Adrenal gland (tissue), 5 donors: ENCODE data around the gene TMEM163.
"Not testable (repeated sequence)": the region's sequence is repeated elsewhere in the genome, so short reads cannot be mapped to it uniquely, and the experiment has no call there.

Source experiments
- POLR2A ChIP-seq, 2 donors: fragments of 450-650 bp; IDR thresholded peaks; one replicate each; pipeline ENCODE4 v1.6.1; 2017; ENCODE audit warnings: antibody characterized with exemption in 2 of 2, mild to moderate bottlenecking in 2 of 2, moderate library complexity in 1 of 2
- TF ChIP-seq, protein P1 (sequence below), 6 experiments: fragments of 450-650 bp in 4 of 6; fragments of 200-600 bp in 2 of 6; sonication (generic) in 1 of 6; IDR thresholded peaks; 1 replicate in 5 of 6; 2 replicates in 1 of 6; pipeline versions ENCODE4 v1.5.1 to v1.8.0; 2016 to 2021; ENCODE audit warnings: antibody characterized with exemption in 6 of 6, mild to moderate bottlenecking in 2 of 6, moderate library complexity in 1 of 6
- donor health status: DM: no; HTN: no; CAD: no.

DNA sequence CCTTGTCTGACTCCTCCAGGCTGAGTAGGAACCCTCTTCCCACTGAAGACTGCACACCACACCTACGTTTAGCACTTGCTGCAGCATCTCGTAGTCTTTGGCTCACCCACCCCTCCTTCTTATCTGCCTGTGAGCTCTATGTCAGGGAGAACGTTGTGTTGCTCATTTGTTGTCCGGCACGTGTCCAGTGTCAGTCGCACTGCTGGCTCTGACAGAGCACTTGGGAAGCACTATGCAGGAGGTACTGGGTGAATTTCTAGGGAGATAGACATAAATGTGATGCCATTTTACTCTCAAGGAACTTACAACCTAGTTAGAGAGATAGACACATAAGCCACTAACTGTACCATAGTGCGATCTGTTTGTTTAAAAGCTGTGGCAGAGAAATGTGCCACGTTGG, 241.8 kb downstream of the TMEM163 start:
- TF ChIP-seq, protein P1, sequence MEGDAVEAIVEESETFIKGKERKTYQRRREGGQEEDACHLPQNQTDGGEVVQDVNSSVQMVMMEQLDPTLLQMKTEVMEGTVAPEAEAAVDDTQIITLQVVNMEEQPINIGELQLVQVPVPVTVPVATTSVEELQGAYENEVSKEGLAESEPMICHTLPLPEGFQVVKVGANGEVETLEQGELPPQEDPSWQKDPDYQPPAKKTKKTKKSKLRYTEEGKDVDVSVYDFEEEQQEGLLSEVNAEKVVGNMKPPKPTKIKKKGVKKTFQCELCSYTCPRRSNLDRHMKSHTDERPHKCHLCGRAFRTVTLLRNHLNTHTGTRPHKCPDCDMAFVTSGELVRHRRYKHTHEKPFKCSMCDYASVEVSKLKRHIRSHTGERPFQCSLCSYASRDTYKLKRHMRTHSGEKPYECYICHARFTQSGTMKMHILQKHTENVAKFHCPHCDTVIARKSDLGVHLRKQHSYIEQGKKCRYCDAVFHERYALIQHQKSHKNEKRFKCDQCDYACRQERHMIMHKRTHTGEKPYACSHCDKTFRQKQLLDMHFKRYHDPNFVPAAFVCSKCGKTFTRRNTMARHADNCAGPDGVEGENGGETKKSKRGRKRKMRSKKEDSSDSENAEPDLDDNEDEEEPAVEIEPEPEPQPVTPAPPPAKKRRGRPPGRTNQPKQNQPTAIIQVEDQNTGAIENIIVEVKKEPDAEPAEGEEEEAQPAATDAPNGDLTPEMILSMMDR (IDR thresholded peaks at IDR 0.05): not testable (repeated sequence)
- TF ChIP-seq POLR2A (IDR thresholded peaks at IDR 0.05): not testable (repeated sequence)
